ENCODE results near the gene ATP6V0D1.

ATP6V0D1 gene

GRCh38 chr16:67445913-67446907 is 34.7 kb downstream of the ATP6V0D1 start:
- DNase-seq (ENCODE audit: extremely low read depth in 1 of 2, low read depth in 1 of 2), result no peak

- DNase-seq (ENCODE audit: extremely low read depth in 1 of 2, low read depth in 1 of 2), result no peak
These were observed 35.5 kb downstream of the ATP6V0D1 start for GRCh38 chr16:67445441-67445912.

- DNase-seq (ENCODE audit: extremely low read depth in 1 of 2, low read depth in 1 of 2), result no peak
These were observed 35.9 kb downstream of the ATP6V0D1 start for GRCh38 chr16:67445126-67445426.

GRCh38 chr16:67444259-67445125 is 36.5 kb downstream of the ATP6V0D1 start:
- DNase-seq (ENCODE audit: extremely low read depth in 1 of 2, low read depth in 1 of 2), result no peak

GRCh38 chr16:67443265-67443664 is 37.7 kb downstream of the ATP6V0D1 start:
- DNase-seq (ENCODE audit: extremely low read depth in 1 of 2, low read depth in 1 of 2), result no peak

- no peak for DNase-seq (ENCODE audit: extremely low read depth in 1 of 2, low read depth in 1 of 2)
These were observed 38.2 kb downstream of the ATP6V0D1 start for GRCh38 chr16:67442581-67443255.

GRCh38 chr16:67441907-67442306 is 39.0 kb downstream of the ATP6V0D1 start:
- no peak for DNase-seq (ENCODE audit: extremely low read depth in 1 of 2, low read depth in 1 of 2)

GRCh38 chr16:67441271-67441753 is 39.6 kb downstream of the ATP6V0D1 start:
- no peak for DNase-seq (ENCODE audit: extremely low read depth in 1 of 2, low read depth in 1 of 2)

GRCh38 chr16:67438824-67439393 is 42.0 kb downstream of the ATP6V0D1 start:
- DNase-seq (ENCODE audit: extremely low read depth in 1 of 2, low read depth in 1 of 2), result no peak

- DNase-seq (ENCODE audit: extremely low read depth in 1 of 2, low read depth in 1 of 2), result no peak
These were observed 42.7 kb downstream of the ATP6V0D1 start for GRCh38 chr16:67438098-67438791.

DNA sequence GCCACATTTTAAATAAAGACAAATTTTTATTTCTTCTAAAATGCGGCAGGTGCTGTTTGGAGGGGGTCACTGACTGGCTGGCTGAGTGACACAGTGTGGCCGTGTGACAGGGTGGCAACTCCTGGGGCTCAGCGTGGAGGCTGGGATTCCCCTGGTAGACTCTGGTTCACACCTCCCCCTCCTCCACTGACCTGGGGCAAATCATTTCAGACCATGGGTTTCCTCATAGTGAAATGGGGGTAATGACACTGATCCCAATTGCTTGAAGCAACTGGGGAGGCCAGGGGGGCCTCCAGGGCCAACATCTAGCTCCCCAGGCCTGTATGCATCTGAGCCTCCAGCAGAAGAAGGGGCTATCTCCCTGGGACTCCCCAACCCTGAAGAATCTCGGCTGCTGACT is 43.4 kb downstream of the ATP6V0D1 start:
- DNase-seq (ENCODE audit: extremely low read depth in 1 of 2, low read depth in 1 of 2), result no peak

GRCh38 chr16:67436640-67437193 is 44.2 kb downstream of the ATP6V0D1 start:
- no peak for DNase-seq (ENCODE audit: extremely low read depth in 1 of 2, low read depth in 1 of 2)

DNA sequence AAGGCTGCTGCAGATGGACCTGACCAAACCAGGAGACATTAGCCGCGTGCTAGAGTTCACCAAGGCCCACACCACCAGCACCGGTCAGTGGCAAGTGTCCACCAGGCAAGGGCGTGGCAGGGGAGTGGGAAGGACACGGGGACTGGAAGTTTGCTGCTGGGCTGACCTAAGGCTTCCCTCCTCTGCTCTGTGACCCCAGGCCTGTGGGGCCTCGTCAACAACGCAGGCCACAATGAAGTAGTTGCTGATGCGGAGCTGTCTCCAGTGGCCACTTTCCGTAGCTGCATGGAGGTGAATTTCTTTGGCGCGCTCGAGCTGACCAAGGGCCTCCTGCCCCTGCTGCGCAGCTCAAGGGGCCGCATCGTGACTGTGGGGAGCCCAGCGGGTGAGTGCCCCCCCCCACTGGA is 45.2 kb downstream of the ATP6V0D1 start:
- no peak for DNase-seq (ENCODE audit: extremely low read depth in 1 of 2, low read depth in 1 of 2)

DNA sequence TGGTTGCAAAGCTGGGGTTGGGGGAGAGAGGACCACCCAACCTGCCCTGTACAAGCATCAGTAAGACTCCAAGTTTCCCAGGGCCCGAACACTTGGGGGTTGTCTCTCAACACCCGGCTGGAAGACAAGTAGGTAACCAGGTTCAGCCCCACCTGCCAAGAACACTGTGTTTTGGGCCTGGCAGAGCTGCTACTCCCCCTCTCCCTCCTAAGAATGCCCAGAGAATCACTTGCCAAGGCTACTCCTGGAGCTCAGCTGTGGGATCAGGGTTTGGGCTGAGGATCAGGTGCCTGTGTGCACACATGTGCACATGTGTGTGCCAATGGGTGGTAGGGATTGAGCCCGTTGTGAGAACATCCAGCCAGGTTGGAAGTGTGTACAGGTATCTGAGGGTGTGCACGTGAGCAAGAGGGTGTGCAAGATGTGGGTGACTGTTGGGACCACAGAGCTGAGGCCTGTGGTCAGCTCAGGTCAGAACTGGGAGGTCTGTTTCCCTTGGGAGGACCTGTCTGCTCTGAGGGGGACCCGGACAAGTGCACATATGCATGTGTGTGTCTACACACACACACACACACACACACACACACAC is 47.7 kb downstream of the ATP6V0D1 start:
- no peak for DNase-seq (ENCODE audit: extremely low read depth in 1 of 2, low read depth in 1 of 2)

DNA sequence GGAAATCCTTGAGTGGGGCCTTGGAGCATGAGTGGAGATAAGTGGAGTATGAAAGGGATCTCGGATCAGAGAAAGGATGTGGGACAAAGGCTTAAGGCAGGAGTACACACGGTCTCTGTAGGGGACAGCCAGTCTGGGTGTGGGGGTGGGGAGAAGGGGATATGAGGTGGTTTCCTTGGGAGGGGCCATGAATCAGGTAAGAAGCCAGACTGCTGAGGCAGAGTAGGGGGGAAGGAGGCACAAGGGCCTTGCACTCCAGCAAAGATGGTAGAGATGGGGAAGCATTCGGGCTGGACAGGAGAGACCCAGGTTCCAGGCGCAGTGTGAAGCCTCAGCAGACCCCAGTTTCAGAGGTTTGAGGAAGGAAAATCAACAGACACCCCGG is 48.5 kb downstream of the ATP6V0D1 start:
- no peak for DNase-seq (ENCODE audit: extremely low read depth in 1 of 2, low read depth in 1 of 2)

GRCh38 chr16:67431775-67432505 is 49.0 kb downstream of the ATP6V0D1 start:
- DNase-seq (ENCODE audit: extremely low read depth in 1 of 2, low read depth in 1 of 2), result no peak

GRCh38 chr16:67430977-67431774 is 49.8 kb downstream of the ATP6V0D1 start, which contains the start of gene HSD11B2:
TSS of gene HSD11B2 (plus strand) at chr16:67431121. CDS start at chr16:67431249, 128 bp downstream.
- DNase-seq (ENCODE audit: extremely low read depth in 1 of 2, low read depth in 1 of 2), result no peak

DNA sequence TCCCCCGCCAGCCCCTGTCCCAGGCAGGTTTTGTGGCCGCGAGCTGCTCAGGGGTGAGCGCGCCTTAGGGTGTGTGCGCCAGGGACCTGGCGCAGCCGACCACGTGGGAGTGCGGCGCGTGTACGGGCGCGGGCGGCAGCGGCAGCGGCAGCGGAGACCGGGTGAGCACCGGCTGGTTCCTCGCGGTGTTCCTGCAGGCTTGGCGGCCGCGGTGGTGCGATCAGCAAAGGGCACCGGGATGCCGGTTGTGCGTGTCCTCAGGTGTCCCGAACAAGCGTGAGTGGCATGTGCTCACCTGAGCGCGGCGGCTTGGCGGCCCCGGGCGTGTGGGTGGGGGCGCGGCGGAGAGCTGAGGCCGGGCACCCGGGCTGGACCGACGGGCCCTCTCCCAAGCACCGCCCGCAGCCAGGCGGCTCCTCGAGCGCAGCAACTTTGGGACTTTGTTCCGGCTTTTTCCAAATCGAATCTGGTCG is 50.4 kb downstream of the ATP6V0D1 start:
- no peak for DNase-seq (ENCODE audit: extremely low read depth in 1 of 2, low read depth in 1 of 2)

All from stimulated activated CD8-positive, alpha-beta memory T cell treated with anti-CD3 and anti-CD28 coated beads, Interleukin-7, amount 100 ng/mL, for 48 hours (primary cell).